Ovary (tissue), 9 donors: ENCODE data around the gene LTBP2. TPM values are rescaled to one million over a fixed set of nuclear protein-coding genes. Genes with fewer than 3 reads are reported as not detected.

Experiments used
- DNase-seq, 5 donors: peaks; one replicate each; pipeline ENCODE4 v3.0.0-alpha.2; 2019 to 2020
- H3K27ac ChIP-seq, 2 donors: fragments of 200-600 bp; one replicate each; pipeline versions ENCODE4 v1.5.1 to v1.8.0; 2019 to 2022
- H3K27me3 ChIP-seq: fragments of 200-600 bp; one replicate; pipeline ENCODE4 v1.8.0; 2022
- H3K36me3 ChIP-seq: fragments of 200-600 bp; sonication (generic); one replicate; pipeline ENCODE4 v1.5.1; 2019
- H3K4me1 ChIP-seq: one replicate; pipeline ENCODE4 v1.8.1; 2013; ENCODE audit warnings: mild to moderate bottlenecking, moderate library complexity; ENCODE audit not compliant: insufficient read depth
- H3K4me3 ChIP-seq: fragments of 200-600 bp; sonication (generic); one replicate; pipeline ENCODE4 v1.5.1; 2017
- H3K9me3 ChIP-seq, 2 donors: fragments of 200-600 bp in 1 of 2; sonication (generic) in 1 of 2; one replicate each; pipeline versions ENCODE4 v1.5.1 to v1.8.1; 2013 to 2019; ENCODE audit warnings: mild to moderate bottlenecking in 1 of 2, moderate library complexity in 1 of 2
- CTCF ChIP-seq, 3 donors: fragments of 450-650 bp in 2 of 3; fragments of 200-600 bp in 1 of 3; IDR thresholded peaks; one replicate each; pipeline versions ENCODE4 v1.5.1 to v1.8.0; 2016 to 2022; ENCODE audit warnings: antibody characterized with exemption in 3 of 3, mild to moderate bottlenecking in 1 of 3
- EP300 ChIP-seq: sonication (generic); formaldehyde crosslinking; IDR thresholded peaks from one replicate; pipeline ENCODE4 v1.6.1; 2017; ENCODE audit warnings: antibody characterized with exemption
- POLR2A ChIP-seq: fragments of 450-650 bp; IDR thresholded peaks from one replicate; pipeline ENCODE4 v1.6.1; 2017; ENCODE audit warnings: antibody characterized with exemption, mild to moderate bottlenecking, moderate library complexity
- WGBS, 3 donors: extraction: QIAGEN DNeasy Blood & Tissue Kit in 1 of 3; methylation state at CpG; one replicate each; pipeline versions ENCODE4 v1.1.5 to v1.1.7; 2013 to 2017; 5-methylcytosine and 5-hydroxymethylcytosine counted together
- intact Hi-C, 4 donors: fragments of 100-400 bp; cut with DNase I; formaldehyde crosslinking; loops; one replicate each; pipeline versions ENCODE4 v1.11.0 to v1.15.1; 2022 to 2023
- polyA plus RNA-seq, 2 donors: library from polyadenylated mRNA; stranded (reverse); fragments of 200-250 nt in 1 of 2; fragments of 350-450 nt in 1 of 2; fragmentation: Illumina TruSeq in 1 of 2; extraction: RNeasy Lipid Tissue Mini Kit (QIAGEN cat#74804) in 1 of 2; gene quantifications; one replicate each; pipeline ENCODE4 v1.2.3, GENCODE V29; 2013 to 2014
- total RNA-seq, 7 donors: library from RNA; depleted of rRNA in 2 of 7; stranded (reverse); fragments of >200 nt in 2 of 7; fragmentation: NEBNext Ultra II Directional in 3 of 7; extraction: Animal tissue kit (Norgen Biotek cat#: 25700) in 3 of 7; gene quantifications; one replicate each; pipeline versions ENCODE4 v1.1.0 to v1.2.4, GENCODE V29; 2016 to 2023
- donor health status: DM: no; HTN: no; CAD: no; lungs with moderate emphysema.
- donor health status: DM: no; HTN: no; CAD: no.
- donor health status: Bipolar disorder and iron deficiency.
- donor health status: DM: yes; HTN: yes; CAD: no.
- donor health status: DM: no; HTN: no; CAD: no.
- donor health status: DM: yes; HTN: yes; CAD: no.

LTBP2 gene
- total and polyA plus RNA-seq, 9 donors, result 31.4 to 85.0 (median 60.0) TPM

- TF ChIP-seq EP300, result no peak
- TF ChIP-seq POLR2A, result no peak
- TF ChIP-seq CTCF (IDR thresholded peaks at IDR 0.05), result no peak
- no peaks in the 10 kb centered on the region for H3K9me3 ChIP-seq
- no peaks in the 10 kb centered on the region for H3K36me3 ChIP-seq
- DNase-seq, result no peak
- H3K4me3 ChIP-seq, result no peak overlapping the region
- 39 to 53% (median 40%) methylated on average over 3 of the region's 3 CpGs for WGBS, 3 donors
- H3K27me3 ChIP-seq, result no peaks in the 10 kb centered on the region
- peak overlapping the region in 1 of 2 donors; percentile 57 for H3K27ac ChIP-seq
- intact Hi-C loops, result no loop called here
- peaks cover 13% of the 10 kb centered on the region for H3K4me1 ChIP-seq
Measured at GRCh38 chr14:74563586-74564159, 48.4 kb downstream of the LTBP2 start.

GRCh38 chr14:74563233-74563585 lies 48.8 kb downstream of the LTBP2 start:
- Histone ChIP-seq H3K4me1 (peaks cover 12% of the 10 kb centered on the region), H3K27me3 (no peaks in the 10 kb centered on the region), H3K27ac (peak overlapping the region in 1 of 2 donors; percentile 57), H3K9me3 (no peaks in the 10 kb centered on the region), H3K4me3 (no peak overlapping the region), H3K36me3 (no peaks in the 10 kb centered on the region)
- TF ChIP-seq POLR2A (no peak), CTCF (IDR thresholded peaks at IDR 0.05) (no peak), EP300 (no peak)
- 8 to 24% (median 16%) methylated on average over 5 of the region's 5 CpGs for WGBS, 3 donors
- DNase-seq, result no peak
- intact Hi-C loops, result no loop called here

- 5 to 13% (median 7%) methylated on average over 3 of the region's 3 CpGs for WGBS, 3 donors
- intact Hi-C loops, result no loop called here
- Histone ChIP-seq H3K27ac (peak overlapping the region in 1 of 2 donors; percentile 57), H3K4me1 (peaks cover 6% of the 10 kb centered on the region), H3K27me3 (no peaks in the 10 kb centered on the region), H3K36me3 (no peaks in the 10 kb centered on the region), H3K4me3 (no peak overlapping the region), H3K9me3 (no peaks in the 10 kb centered on the region)
- TF ChIP-seq EP300 (no peak), POLR2A (no peak), CTCF (IDR thresholded peaks at IDR 0.05) (no peak)
- no peak for DNase-seq
Measured at GRCh38 chr14:74562515-74563232, 49.4 kb downstream of the LTBP2 start.

- Histone ChIP-seq H3K27me3 (no peaks in the 10 kb centered on the region), H3K36me3 (no peaks in the 10 kb centered on the region), H3K4me1 (peaks cover 9% of the 10 kb centered on the region), H3K27ac (no peak overlapping the region), H3K9me3 (no peaks in the 10 kb centered on the region), H3K4me3 (no peak overlapping the region)
- TF ChIP-seq POLR2A (no peak), CTCF (IDR thresholded peaks at IDR 0.05) (no peak), EP300 (no peak)
- DNase-seq, result no peak
- intact Hi-C loops, result no loop called here
- 93 to 98% (median 94%) methylated on average over 1 of the region's 1 CpG for WGBS, 3 donors
Measured at GRCh38 chr14:74558655-74559054, 53.4 kb downstream of the LTBP2 start.
